GM19238 (cell line): ENCODE results near the gene GSC2.

Experiments
- DNase-seq: peaks from one replicate; pipeline ENCODE4 v3.0.0; 2011; ENCODE audit warnings: low spot score; ENCODE audit not compliant: insufficient read length

The GSC2 gene

DNA sequence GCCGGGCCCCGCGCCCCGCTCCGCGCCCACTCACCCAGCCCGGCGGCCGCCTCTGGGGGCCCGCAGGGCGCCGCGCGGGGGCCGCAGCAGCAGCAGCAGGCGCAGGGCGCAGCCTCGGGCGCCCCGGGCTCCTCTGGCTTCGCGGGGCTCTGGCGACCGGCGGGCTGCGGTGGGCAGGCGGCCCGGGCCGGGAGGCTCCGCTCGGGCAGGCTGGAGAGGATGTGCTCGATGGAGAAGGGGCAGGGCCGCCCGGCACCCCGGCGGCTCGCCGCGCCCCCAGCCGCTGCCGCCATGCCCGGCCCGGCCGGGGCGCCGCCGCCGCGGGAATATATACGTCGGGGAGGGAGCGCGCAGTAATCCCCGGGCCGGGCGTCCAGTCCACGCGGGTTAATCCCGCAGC, at the start of gene GSC2:
GSC2 (minus strand) TSS at position 302 of the 400 bp plus-strand sequence; CDS start at position 293, 9 bp downstream.
- no peak for DNase-seq

DNA sequence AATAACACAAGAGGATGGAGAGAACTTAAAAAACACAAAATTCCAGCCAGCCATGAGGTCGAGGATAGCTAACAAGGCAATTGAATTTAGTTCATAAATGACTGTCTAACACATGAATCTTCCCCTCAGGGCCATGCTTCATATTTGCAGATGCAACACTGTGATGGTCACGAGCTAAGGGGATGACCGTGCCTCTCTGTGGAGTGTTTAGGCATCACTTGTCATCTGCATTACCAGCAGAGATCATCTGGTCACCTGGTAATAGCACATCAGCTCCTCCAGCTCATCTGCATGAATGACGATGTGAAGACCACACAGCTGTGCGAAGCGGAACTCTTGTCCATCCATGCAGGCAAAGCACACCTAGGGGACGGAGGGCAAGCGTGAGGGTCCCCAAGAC, 49.4 kb upstream of the GSC2 start:
- no peak for DNase-seq

GRCh38 chr22:19197997-19198865, 48.1 kb upstream of the GSC2 start:
- DNase-seq: no peak

DNA sequence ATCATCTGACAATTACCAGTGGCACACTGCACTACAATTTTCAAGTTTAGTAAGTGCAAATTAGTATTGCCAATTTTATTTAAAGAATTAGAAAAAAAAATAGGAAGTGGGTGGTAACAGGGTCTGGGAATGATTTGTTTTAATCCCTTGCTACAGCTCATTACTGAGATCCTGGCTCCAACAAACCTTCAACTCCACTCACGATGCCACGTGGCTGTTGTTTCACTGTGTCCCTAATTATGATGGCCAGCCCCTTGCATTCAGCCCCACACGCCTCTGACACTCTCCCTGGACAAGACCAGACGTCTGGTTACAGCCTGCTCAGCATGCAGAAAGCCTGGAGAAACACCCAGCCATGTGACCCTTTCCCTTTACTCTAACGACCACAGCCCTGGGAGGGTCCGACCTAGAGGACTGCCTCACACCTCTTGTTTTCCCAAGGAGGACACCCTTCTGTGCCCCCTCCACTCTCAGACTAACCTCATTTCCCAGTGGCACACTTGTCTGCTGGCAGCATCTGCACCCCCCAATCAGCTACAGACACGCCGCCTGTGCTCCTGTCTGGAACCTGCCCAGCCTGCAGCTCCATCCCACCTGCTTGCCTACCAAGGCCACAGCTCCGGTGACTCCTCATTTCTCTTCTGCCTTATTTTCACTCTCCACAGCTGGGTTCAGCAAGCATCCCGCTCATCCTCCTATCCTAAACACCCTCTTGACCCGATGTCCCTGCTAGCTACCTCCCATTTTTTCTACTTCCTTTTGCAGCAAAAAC, 46.9 kb upstream of the GSC2 start:
- DNase-seq: no peak

DNA sequence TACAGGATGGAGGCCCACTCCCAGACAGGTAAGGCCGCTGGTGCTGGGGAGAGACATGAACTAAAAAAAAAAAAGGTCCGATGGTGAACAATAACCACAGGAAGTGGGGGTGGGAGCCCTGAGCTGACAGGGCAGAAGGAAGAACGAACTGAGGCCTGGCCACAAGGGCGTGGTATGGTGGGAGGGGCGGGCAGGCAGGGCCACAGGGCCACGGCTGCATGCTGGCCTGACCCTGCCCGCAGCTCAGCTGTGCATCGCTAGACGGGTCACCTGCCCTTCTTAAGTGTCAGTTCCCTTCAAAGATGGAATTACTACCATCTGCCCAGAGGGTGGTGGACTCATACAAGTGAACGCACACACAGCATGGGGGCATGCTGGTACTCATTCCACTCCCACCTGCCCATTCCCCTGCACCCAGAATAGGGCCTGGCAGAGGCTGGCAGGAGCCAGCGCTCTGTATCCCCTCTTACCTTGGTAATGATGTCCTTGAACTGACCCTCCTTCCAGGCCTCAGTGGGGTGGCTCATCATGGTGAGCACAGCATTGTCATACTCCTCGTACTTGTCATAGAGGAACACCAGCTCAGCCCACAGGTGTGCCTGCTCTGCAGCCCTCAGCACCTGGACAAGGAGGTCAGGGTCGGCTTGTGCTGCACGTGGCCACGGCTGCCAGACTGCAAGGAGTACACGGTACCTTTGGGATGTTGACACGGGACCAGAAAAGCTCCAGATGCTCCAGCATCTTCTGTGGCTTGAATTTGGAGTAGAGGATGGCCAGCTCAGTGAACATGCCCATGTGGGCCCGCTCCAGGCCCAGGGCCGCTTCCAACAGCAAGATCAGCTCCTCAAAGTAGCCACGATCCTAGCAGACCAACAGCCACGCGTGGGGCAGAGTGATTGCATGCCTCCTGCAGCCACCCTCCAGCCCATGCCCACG, 46.0 kb upstream of the GSC2 start:
- no peak for DNase-seq

DNA sequence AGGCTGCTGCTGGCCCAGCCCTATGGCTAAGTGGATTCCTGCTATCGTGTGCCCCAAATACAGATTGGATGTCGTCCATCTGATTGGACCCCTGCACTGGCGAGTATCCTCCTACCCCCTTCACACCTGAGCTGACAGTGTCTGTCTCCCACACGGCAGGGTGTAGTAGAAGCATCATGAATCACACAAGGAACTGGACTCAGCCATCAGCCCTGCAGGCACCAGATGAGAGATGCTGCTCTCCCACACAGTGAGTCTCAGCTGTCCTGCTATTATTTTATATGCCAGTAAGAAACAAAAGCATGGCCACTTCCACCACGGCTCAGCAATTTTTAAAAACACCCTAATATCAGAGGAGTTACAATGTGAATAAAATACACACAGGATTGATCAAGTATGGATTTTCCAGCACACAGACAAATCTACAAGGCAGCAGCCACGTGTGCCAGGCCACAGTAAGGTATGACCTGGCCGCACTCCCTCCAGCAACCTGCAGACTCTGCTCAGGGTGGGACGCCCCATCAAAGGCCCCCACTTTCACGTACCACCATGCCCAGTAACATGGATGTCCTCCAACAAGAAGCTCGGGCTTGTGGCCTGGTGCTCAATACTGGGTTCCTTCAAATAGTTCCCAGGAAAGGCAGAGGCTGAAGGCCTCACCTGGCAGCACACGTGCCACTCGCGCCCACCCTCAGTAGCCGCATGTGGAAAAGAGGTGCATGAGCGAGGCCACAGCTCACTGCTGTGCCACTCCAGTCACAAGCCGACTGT, 44.9 kb upstream of the GSC2 start:
- DNase-seq: no peak

DNA sequence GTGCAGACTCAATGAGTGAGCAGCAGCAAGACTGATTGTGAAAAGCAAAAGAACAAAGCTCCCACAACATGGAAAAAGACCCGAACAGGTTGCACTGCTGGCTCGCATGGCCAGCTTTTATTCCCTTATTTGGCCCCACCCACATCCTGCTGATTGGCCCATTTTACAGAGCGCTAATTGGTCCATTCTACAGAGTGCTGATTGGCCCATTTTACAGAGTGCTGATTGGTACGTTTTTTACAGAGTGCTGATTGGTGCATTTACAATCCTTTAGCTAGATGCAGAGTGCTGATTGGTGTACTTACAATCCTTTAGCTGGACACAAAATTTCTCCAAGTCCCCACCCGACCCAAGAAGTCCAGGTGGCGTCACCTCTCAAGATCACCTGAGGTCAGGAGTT, 43.8 kb upstream of the GSC2 start:
- no peak for DNase-seq

DNA sequence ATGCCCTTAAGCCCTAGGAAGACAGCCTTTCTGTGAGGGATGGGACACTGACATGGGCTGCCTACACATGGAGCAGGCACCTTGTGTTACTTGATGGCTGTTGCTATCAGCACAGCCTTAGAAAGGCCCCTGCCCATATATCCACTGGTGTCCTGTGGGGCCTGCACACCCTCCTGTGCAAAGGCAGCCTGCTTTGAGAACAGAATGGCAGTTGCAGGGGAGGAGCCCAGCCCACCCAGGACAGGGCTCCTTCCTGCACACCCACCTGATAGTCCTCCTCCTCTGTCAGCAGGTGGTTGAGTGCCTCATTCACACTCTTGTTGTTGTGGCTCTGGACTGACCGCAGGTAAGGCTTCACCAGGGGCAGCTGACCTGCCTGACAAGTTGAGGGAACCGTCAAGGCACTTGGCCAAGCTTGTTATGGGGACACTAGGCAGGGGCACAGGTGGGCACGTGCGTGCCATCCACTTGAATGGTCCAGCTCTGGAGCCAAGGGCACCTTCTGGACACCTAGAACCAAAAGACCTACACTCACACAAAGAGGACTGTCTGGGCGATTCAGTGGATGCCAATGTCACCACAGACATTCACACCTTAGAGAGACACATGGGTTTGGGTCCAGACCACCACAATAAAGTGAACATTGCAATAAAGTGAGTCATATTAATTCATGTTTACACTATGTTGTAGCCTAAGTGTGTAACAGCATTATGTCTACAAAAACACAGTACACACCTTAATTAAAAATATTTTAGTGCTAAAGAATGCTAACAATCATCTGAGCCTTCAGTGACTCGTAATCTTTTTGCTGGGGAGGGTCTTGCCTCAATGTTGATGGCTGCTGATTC, 37.8 kb upstream of the GSC2 start:
- DNase-seq: no peak

- no peak for DNase-seq
These were observed 34.3 kb upstream of the GSC2 start for GRCh38 chr22:19184276-19184997.

DNA sequence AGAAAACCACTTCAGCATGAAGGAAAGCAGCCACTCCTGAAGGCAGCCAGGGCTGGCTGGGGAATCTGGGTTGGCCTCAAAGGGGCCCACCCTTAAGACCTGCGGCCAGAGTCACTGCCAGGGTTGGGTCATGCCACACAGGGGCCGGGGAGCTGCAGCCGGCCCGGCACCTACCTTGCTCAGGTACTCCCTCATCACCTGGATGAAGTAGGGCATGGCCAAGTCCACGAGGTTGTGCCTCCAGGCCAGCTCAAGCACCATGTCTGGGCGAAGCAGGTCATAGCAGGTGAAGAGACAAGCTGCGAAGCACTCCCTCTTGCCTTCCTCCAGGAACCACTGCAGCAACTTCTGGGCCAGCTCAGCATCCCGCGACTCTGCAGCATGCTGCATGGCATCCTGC, 33.1 kb upstream of the GSC2 start:
- DNase-seq: no peak

DNA sequence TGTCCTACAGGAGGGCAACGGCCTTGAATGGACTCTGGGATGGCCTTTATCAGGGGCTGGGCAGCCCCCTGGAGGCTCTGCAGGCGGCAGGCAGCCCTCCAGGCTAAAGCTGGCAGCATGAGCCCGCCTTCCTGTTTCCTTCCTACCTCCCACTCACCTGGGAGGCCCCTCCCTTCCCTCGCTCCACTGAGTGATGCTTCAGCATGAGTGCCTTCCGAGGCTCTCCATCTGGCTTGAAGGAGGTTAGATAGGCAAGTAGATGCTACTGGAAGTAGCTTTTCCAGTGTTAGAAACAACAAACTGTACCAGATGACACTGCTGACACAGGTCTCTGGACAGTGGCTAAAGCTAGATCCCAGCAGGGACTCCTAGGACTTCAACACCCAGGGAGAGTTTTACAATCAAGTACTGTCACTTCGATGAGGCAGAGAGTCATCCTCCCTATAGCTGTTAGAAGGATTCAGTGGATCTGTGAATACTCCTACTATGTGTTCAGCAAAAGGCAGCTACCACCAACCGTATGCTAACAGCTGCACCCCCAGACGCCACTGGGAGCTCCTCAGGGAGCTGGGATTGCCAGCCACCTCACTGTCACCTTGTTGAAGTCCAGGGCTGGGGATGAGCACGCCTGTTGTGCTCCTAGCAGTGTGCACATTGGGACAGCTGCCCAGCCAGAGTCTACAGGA, 32.5 kb upstream of the GSC2 start:
- DNase-seq: no peak

DNA sequence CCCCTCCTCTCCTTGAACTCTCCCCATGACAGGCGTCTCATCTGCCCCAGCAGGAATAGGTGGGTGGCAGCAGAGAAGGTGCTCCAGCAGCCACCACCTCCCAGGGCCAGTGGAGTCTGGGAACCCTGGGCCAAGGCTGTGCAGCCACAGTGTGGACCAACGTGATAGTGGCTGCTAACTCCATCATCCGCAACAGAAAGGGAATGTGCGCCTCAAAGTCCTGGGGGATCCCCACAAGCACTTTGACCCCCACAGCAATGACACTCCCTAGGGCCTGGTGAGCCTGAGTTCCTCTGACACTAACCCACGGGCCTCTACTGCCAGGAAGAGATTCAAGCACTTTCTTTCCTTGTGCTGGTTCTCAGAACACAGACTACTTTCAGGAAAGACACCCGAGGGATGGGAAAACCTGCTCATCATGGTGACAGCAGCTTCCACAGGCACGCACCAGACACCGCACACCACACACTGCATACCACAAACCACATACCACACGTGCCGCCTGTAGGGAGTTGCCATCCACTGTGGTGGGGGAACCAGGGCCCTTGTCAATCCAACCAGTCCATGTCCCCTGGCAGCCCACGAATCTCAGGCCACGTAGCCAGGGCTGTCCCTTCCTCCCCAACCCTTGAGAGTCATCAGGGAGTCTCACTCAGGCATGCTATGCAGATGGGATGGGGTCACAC, 31.8 kb upstream of the GSC2 start:
- no peak for DNase-seq

DNA sequence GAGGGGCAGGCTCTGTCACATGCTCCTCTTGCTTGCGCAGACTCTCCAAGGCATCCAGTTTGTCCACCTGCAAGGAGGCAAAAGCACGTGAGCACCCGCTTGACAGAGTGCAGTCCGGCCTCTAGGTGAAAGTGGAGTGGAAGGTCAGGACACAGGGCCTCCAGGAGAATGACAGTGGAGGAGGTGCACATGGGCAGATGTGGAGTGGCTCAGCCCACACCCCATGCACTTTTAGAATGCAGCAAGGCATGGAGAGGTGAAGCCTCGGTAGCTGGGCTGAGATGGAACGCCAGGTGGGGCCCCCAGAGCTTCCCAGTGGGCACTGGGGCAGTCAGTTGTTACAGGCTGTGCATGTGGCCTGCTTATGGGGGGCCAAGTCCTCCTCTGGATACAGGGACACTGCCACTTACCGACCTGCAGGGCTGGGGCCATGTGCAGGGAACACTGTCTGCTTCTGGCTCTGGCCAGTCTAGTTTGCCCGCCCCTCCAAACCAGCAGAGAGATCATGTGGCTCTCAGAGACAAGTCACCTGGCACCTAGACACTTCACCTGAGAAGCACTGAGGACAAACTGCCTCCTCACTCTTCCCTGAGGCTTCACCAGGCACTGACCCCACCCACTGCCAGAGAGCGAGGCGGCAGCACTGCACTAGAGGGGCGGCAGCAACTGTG, 30.8 kb upstream of the GSC2 start:
- no peak for DNase-seq

DNA sequence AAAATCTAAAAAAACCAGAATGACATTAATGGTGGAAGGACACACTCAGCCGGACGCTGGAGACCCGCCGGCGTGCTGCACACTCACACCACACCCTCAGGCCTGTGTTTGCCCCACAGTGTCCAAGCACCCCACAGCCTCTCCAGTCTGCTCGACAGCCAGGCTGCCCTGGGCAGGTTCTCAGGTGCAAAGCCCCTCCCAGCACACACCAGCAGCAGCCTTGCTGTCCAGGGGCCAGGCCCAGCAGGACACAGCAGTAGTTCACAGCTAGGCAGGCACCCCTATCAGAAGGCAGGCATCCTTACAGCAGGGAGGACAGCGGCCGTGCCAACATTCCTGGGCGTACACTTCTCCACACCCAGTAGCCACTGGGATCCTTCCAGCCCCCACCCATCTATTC, 30.1 kb upstream of the GSC2 start:
- DNase-seq: no peak

DNA sequence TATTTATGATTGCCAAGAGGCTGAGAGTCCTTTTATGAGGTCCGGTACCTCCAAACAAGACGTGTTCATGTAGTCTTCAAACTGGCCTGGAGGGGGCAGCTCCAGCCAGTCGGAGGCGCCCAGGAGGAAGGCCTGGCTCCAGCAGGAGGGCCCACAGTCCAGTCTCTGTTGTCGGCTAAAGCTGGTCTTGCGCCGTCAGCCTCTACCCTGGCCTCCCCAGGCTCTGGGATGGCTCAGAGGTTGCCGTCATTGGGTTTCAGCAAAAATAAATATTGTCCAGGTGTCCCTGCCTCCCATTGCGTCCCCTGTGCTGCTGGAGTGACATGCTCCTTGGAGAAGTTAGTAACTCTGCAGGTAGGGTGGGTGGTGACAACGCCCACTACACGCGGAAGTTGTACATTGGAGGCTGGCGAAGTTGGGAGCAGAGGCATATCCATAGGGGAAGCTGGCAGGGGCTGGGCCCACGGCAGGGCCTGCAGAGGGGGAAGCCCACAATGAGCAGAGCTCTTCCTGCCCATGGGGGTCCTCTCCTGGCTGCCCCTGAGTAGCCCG, 29.5 kb upstream of the GSC2 start:
- DNase-seq: peak; percentile 72

GRCh38 chr22:19178657-19179496, 28.8 kb upstream of the GSC2 start, which contains the start of gene SLC25A1:
TSS of gene SLC25A1 (minus strand) at chr22:19178736. CDS start at chr22:19178673, 63 bp downstream.
- peak; percentile 93 for DNase-seq
